ENCODE measurements around the gene SYMPK.

DNA sequence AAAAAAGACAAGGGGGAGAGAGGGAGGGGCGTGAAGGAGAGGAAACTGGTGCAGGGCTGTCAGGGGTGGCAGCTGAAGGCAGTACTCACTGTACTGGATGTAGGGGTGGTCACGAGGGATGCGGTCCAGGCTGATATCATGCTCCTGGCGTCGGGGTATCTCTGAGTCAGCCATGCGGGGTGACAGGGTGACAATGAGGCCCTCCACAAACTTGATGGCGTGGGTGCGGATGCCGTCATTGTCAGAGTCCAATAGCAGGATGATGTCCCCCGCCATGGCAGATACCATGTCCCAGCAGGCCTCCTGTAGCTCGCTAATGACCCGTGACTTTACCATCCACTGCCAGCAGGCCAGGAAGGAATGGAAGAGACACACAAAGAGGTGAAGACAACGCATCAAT lies 15.3 kb downstream of the SYMPK start:
- TF ChIP-seq, protein P1, sequence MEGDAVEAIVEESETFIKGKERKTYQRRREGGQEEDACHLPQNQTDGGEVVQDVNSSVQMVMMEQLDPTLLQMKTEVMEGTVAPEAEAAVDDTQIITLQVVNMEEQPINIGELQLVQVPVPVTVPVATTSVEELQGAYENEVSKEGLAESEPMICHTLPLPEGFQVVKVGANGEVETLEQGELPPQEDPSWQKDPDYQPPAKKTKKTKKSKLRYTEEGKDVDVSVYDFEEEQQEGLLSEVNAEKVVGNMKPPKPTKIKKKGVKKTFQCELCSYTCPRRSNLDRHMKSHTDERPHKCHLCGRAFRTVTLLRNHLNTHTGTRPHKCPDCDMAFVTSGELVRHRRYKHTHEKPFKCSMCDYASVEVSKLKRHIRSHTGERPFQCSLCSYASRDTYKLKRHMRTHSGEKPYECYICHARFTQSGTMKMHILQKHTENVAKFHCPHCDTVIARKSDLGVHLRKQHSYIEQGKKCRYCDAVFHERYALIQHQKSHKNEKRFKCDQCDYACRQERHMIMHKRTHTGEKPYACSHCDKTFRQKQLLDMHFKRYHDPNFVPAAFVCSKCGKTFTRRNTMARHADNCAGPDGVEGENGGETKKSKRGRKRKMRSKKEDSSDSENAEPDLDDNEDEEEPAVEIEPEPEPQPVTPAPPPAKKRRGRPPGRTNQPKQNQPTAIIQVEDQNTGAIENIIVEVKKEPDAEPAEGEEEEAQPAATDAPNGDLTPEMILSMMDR (IDR thresholded peaks at IDR 0.05 in 8 of 11, conservative IDR thresholded peaks at IDR 0.05 in 3 of 11): no peak
- no peak for TF ChIP-seq POLR2A (IDR thresholded peaks at IDR 0.05)

Measured in spleen (tissue), 7 donors.